T1000 (cell line): ENCODE measurements around the gene ITPR2.

Experiments
- DNase-seq: peaks from one replicate; lab custom pipeline; 2025; ENCODE audit warnings: mixed read lengths; lab: John Stamatoyannopoulos, UW

ITPR2 gene

GRCh38 chr12:26292596-26292995 is 540.4 kb downstream of the ITPR2 start:
- DNase-seq, result no peak

- no peak for DNase-seq
Measured at GRCh38 chr12:26290565-26290964, 542.4 kb downstream of the ITPR2 start.

GRCh38 chr12:26287671-26288381 is 545.2 kb downstream of the ITPR2 start:
- DNase-seq, result no peak
